CD8-positive, alpha-beta memory T cell (primary cell): Measurements from ENCODE around the gene EXOC4. TPM values are rescaled to one million over a fixed set of nuclear protein-coding genes. Genes with fewer than 3 reads are reported as not detected.

ENCODE experiments used
- CTCF ChIA-PET: fragments of 350-600 bp; sonication (Branson Sonifier 250); formaldehyde crosslinking; loops from one replicate; lab custom pipeline; 2021; ENCODE audit warnings: antibody characterized with exemption; lab: Charles Lee
- POLR2A ChIA-PET: fragments of 350-600 bp; sonication (Branson Sonifier 250); formaldehyde crosslinking; loops from one replicate; lab custom pipeline; 2021; ENCODE audit warnings: antibody characterized with exemption; lab: Charles Lee
- DNase-seq, 5 donors: peaks; one replicate each; pipeline versions ENCODE4 v3.0.0 to v3.0.0-alpha.2; 2020 to 2022; ENCODE audit warnings: mixed read lengths in 1 of 5
- H3K27ac ChIP-seq: one replicate; pipeline ENCODE4 v1.7.0; 2013; ENCODE audit warnings: low read depth, mild to moderate bottlenecking, low read length, moderate library complexity
- H3K27me3 ChIP-seq: 2 replicates; pipeline ENCODE4 v1.7.0; 2013; ENCODE audit warnings: low read length, mild to moderate bottlenecking; ENCODE audit not compliant: insufficient read depth, poor library complexity, severe bottlenecking
- H3K36me3 ChIP-seq: 2 replicates; pipeline ENCODE4 v1.7.0; 2013; ENCODE audit warnings: mild to moderate bottlenecking, low read length, moderate library complexity; ENCODE audit not compliant: insufficient read depth
- H3K4me1 ChIP-seq: 2 replicates; pipeline ENCODE4 v1.7.0; 2013; ENCODE audit warnings: mild to moderate bottlenecking, low read length, moderate library complexity; ENCODE audit not compliant: insufficient read depth
- H3K4me3 ChIP-seq: 2 replicates; pipeline ENCODE4 v1.7.0; 2013; ENCODE audit warnings: mild to moderate bottlenecking, low read length
- H3K9me3 ChIP-seq: 2 replicates; pipeline ENCODE4 v1.7.0; 2013; ENCODE audit warnings: mild to moderate bottlenecking, low read length
- H3K27ac Mint-ChIP-seq, 8 donors: one replicate each; pipeline ENCODE4 v1.8.0; 2020 to 2021; ENCODE audit warnings: mixed read lengths in 8 of 8, mild to moderate bottlenecking in 6 of 8, inconsistent platforms in 3 of 8, moderate library complexity in 3 of 8
- H3K27me3 Mint-ChIP-seq, 2 donors: one replicate each; pipeline ENCODE4 v1.8.0; 2020 to 2021; ENCODE audit warnings: mixed read lengths in 2 of 2, mild to moderate bottlenecking in 1 of 2, moderate library complexity in 1 of 2
- H3K36me3 Mint-ChIP-seq, 3 donors: one replicate each; pipeline ENCODE4 v1.8.0; 2020 to 2021; ENCODE audit warnings: mixed read lengths in 3 of 3, inconsistent platforms in 1 of 3, mild to moderate bottlenecking in 1 of 3
- H3K4me1 Mint-ChIP-seq, 3 donors: one replicate each; pipeline ENCODE4 v1.8.0; 2020 to 2021; ENCODE audit warnings: mixed read lengths in 3 of 3, inconsistent platforms in 1 of 3, mild to moderate bottlenecking in 1 of 3
- H3K4me3 Mint-ChIP-seq, 7 donors: one replicate each; pipeline ENCODE4 v1.8.0; 2020 to 2021; ENCODE audit warnings: mixed read lengths in 7 of 7, mild to moderate bottlenecking in 6 of 7, moderate library complexity in 4 of 7, inconsistent platforms in 2 of 7
- H3K9me3 Mint-ChIP-seq, 5 donors: one replicate each; pipeline ENCODE4 v1.8.0; 2020 to 2022; ENCODE audit warnings: mixed read lengths in 5 of 5, mild to moderate bottlenecking in 3 of 5, moderate library complexity in 2 of 5, inconsistent platforms in 1 of 5
- polyA plus RNA-seq: library from polyadenylated mRNA; unstranded; fragments of 300-500 nt; fragmentation: Illumina TruSeq; gene quantifications from one replicate; pipeline ENCODE4 v1.2.3, GENCODE V29; 2021
- total RNA-seq, 2 experiments: library from RNA; stranded (reverse); gene quantifications; one replicate each; pipeline ENCODE4 v1.2.3, GENCODE V29; 2021

EXOC4 gene
- total and polyA plus RNA-seq, 3 experiments from 2014 or later, result 34.5 to 53.2 (median 50.3) TPM

- Mint-ChIP-seq H3K27ac (no peak overlapping the region), H3K4me3 (no peak overlapping the region), H3K4me1 (peaks cover 20 to 26% (median 25%) of the 10 kb centered on the region in 3 donors), H3K9me3 (no peaks in the 10 kb centered on the region), H3K36me3 (peaks cover 0 to 6% (median 4%) of the 10 kb centered on the region in 3 donors), H3K27me3 (no peaks in the 10 kb centered on the region)
- no peak overlapping the region for H3K27ac ChIP-seq
- no peaks in the 10 kb centered on the region for H3K4me1 ChIP-seq
- H3K27me3 ChIP-seq, result no peaks in the 10 kb centered on the region
- POLR2A ChIA-PET, result no interaction called here
- CTCF ChIA-PET, result no interaction called here
- H3K36me3 ChIP-seq, result no peaks in the 10 kb centered on the region
- H3K4me3 ChIP-seq, result no peak overlapping the region
- DNase-seq, result no peak
- H3K9me3 ChIP-seq, result no peaks in the 10 kb centered on the region
Observed at GRCh38 chr7:133394369-133394768, 141.5 kb downstream of the EXOC4 start.

GRCh38 chr7:133395551-133395950 lies 142.7 kb downstream of the EXOC4 start:
- H3K27me3 ChIP-seq, result no peaks in the 10 kb centered on the region
- H3K27ac Mint-ChIP-seq, result peak overlapping the region in 1 of 8 donors; percentile 11
- no peak overlapping the region for H3K4me3 ChIP-seq
- ChIA-PET POLR2A (no interaction called here), CTCF (no interaction called here)
- no peaks in the 10 kb centered on the region for H3K36me3 ChIP-seq
- no peaks in the 10 kb centered on the region for H3K4me1 ChIP-seq
- no peak overlapping the region for H3K4me3 Mint-ChIP-seq
- no peaks in the 10 kb centered on the region for H3K9me3 Mint-ChIP-seq
- H3K4me1 Mint-ChIP-seq, result peaks cover 15 to 28% (median 25%) of the 10 kb centered on the region in 3 donors
- peaks cover 0 to 4% (median 0%) of the 10 kb centered on the region in 3 donors for H3K36me3 Mint-ChIP-seq
- no peaks in the 10 kb centered on the region for H3K27me3 Mint-ChIP-seq
- no peak for DNase-seq
- no peak overlapping the region for H3K27ac ChIP-seq
- H3K9me3 ChIP-seq, result no peaks in the 10 kb centered on the region

DNA sequence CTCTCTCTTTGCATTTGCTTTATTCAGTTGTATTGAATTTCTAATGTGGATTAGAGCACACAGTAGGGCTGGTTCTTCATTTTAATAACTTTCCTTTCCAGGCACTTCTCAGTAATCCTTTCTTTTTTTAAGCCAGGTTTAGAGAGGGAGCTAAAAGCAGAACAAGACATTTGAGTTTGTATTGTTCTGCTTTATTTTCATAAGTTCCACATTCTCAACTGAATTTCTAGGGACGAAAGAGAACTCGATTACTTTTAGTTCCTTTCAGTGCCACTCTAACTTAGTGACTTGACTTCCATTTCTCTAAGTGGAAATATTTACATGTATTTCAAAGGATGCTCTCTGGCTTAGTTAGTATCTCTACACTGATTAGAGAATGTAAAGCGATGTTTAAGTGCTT lies 145.6 kb downstream of the EXOC4 start:
- H3K27ac ChIP-seq, result no peak overlapping the region
- H3K36me3 ChIP-seq, result no peaks in the 10 kb centered on the region
- H3K9me3 ChIP-seq, result no peaks in the 10 kb centered on the region
- Mint-ChIP-seq H3K9me3 (no peaks in the 10 kb centered on the region), H3K27ac (peak overlapping the region in 1 of 8 donors; percentile 23), H3K36me3 (peaks cover 0 to 4% (median 4%) of the 10 kb centered on the region in 3 donors), H3K4me1 (peaks cover 12 to 26% (median 18%) of the 10 kb centered on the region in 3 donors), H3K4me3 (no peak overlapping the region), H3K27me3 (no peaks in the 10 kb centered on the region)
- DNase-seq, result no peak
- H3K27me3 ChIP-seq, result no peaks in the 10 kb centered on the region
- CTCF ChIA-PET, result no interaction called here
- H3K4me3 ChIP-seq, result no peak overlapping the region
- POLR2A ChIA-PET, result no interaction called here
- H3K4me1 ChIP-seq, result no peaks in the 10 kb centered on the region

DNA sequence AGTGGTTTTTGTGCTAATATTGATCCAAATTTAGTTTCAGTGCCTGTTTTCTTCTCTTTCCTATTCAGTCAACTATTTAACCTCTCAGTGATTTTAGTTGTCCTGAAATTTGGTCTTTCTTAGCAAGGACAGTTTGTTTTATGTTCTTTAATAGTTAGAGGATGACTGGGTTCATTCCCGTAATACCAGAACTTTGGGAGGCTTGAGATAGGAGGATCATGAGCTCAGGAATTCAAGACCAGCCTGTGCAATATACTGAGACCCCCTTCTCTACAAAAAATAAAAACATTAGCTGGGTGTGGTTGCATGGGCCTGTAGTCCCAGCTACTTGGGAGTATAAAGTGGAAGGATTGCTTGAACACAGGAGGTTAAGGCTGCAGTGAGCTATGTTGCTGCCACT lies 148.3 kb downstream of the EXOC4 start:
- no peaks in the 10 kb centered on the region for H3K27me3 Mint-ChIP-seq
- peaks cover 0 to 9% (median 7%) of the 10 kb centered on the region in 3 donors for H3K36me3 Mint-ChIP-seq
- ChIA-PET POLR2A (interaction anchor here (0.6 kb wide), 1 partner anchor 1130 kb away, joined by 3 read pairs; no protein-coding TSS in a partner anchor), CTCF (no interaction called here)
- no peaks in the 10 kb centered on the region for H3K4me1 ChIP-seq
- peaks cover 8 to 17% (median 15%) of the 10 kb centered on the region in 3 donors for H3K4me1 Mint-ChIP-seq
- no peak overlapping the region for H3K27ac ChIP-seq
- H3K36me3 ChIP-seq, result no peaks in the 10 kb centered on the region
- no peak overlapping the region for H3K27ac Mint-ChIP-seq
- no peaks in the 10 kb centered on the region for H3K9me3 ChIP-seq
- no peaks in the 10 kb centered on the region for H3K27me3 ChIP-seq
- H3K4me3 Mint-ChIP-seq, result no peak overlapping the region
- no peak for DNase-seq
- peaks cover 0 to 2% (median 0%) of the 10 kb centered on the region in 5 donors for H3K9me3 Mint-ChIP-seq
- no peak overlapping the region for H3K4me3 ChIP-seq

DNA sequence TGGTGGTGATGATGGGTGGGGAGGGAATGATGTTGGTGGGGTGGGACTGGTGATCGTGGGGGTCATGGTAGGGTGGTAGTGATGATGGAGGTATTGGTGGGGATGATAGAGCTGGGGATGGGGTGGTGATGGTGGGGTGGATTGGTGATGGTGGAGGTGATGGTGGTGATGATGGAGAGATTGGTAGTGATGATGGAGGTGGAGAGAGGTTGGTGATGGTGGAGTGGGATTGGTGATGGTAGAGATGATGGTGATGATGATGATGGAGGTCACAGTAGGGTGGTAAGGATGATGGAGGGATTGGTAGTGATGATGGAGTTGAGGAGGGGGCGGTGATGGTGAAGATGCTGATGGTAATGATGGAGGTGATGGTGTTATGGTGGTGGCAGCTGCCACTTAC lies 155.3 kb downstream of the EXOC4 start:
- ChIA-PET CTCF (no interaction called here), POLR2A (no interaction called here)
- H3K9me3 Mint-ChIP-seq, result peaks cover 0 to 2% (median 0%) of the 10 kb centered on the region in 5 donors
- H3K27ac Mint-ChIP-seq, result no peak overlapping the region
- Histone ChIP-seq H3K4me3 (no peak overlapping the region), H3K4me1 (no peaks in the 10 kb centered on the region), H3K27me3 (no peaks in the 10 kb centered on the region), H3K36me3 (no peaks in the 10 kb centered on the region), H3K9me3 (no peaks in the 10 kb centered on the region), H3K27ac (no peak overlapping the region)
- no peak for DNase-seq
- H3K4me3 Mint-ChIP-seq, result no peak overlapping the region
- H3K36me3 Mint-ChIP-seq, result peaks cover 0 to 11% (median 3%) of the 10 kb centered on the region in 3 donors
- H3K27me3 Mint-ChIP-seq, result peaks cover 0 to 1% of the 10 kb centered on the region in 2 donors
- peaks cover 17 to 29% (median 25%) of the 10 kb centered on the region in 3 donors for H3K4me1 Mint-ChIP-seq

GRCh38 chr7:133409421-133409820 lies 156.5 kb downstream of the EXOC4 start:
- H3K36me3 Mint-ChIP-seq, result peaks cover 0 to 8% (median under 1%) of the 10 kb centered on the region in 3 donors
- DNase-seq, result no peak
- CTCF ChIA-PET, result no interaction called here
- POLR2A ChIA-PET, result no interaction called here
- Histone ChIP-seq H3K27me3 (no peaks in the 10 kb centered on the region), H3K27ac (no peak overlapping the region), H3K9me3 (no peaks in the 10 kb centered on the region), H3K4me1 (no peaks in the 10 kb centered on the region), H3K36me3 (no peaks in the 10 kb centered on the region), H3K4me3 (no peak overlapping the region)
- H3K4me3 Mint-ChIP-seq, result no peak overlapping the region
- H3K27ac Mint-ChIP-seq, result no peak overlapping the region
- H3K9me3 Mint-ChIP-seq, result no peaks in the 10 kb centered on the region
- peaks cover 0 to 1% of the 10 kb centered on the region in 2 donors for H3K27me3 Mint-ChIP-seq
- peaks cover 16 to 29% (median 25%) of the 10 kb centered on the region in 3 donors for H3K4me1 Mint-ChIP-seq

DNA sequence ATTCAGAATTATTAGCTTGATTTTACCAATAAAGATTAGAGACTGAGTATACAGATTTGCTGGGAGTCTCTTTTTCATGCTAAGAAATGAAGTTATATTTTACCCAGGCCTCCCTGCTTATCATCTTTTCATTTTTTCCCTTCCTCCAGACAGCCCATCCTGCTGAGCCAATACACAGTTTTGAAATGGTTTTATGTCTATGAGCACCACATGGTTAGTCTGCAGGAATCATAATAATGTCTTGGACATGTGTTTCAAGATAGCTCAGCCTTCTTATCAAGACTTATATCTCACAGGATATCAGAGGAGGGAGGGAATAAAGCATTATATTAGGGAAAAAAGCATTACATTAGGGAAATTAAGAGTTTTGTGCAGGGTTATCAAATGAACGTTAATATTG lies 157.1 kb downstream of the EXOC4 start:
- H3K4me3 Mint-ChIP-seq, result no peak overlapping the region
- peaks cover 16 to 29% (median 25%) of the 10 kb centered on the region in 3 donors for H3K4me1 Mint-ChIP-seq
- no peak overlapping the region for H3K27ac ChIP-seq
- peaks cover 0 to 7% (median 0%) of the 10 kb centered on the region in 3 donors for H3K36me3 Mint-ChIP-seq
- no peaks in the 10 kb centered on the region for H3K4me1 ChIP-seq
- ChIA-PET CTCF (no interaction called here), POLR2A (no interaction called here)
- no peak overlapping the region for H3K4me3 ChIP-seq
- no peaks in the 10 kb centered on the region for H3K36me3 ChIP-seq
- no peak overlapping the region for H3K27ac Mint-ChIP-seq
- H3K9me3 Mint-ChIP-seq, result no peaks in the 10 kb centered on the region
- no peaks in the 10 kb centered on the region for H3K9me3 ChIP-seq
- no peak for DNase-seq
- H3K27me3 ChIP-seq, result no peaks in the 10 kb centered on the region
- H3K27me3 Mint-ChIP-seq, result peaks cover 0 to 1% of the 10 kb centered on the region in 2 donors

DNA sequence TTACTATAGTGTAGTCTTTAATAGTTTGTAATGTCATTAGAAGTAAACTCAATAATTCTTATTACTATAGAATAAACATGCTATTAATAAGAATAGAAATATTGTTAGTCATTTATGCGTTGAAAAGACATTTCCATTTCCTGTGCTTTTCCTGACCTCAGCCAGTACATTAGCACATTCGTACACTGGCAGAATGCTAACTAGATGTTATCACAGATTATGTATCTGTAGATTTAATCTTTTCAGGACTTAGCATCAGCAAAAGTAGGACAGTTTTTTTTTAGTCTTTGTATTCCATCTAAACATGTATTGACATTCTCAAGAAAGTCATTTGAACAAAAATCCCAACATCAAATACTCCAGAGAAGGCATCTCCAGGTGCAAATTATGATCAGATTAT lies 158.5 kb downstream of the EXOC4 start:
- Mint-ChIP-seq H3K4me1 (peaks cover 16 to 26% (median 25%) of the 10 kb centered on the region in 3 donors), H3K27ac (no peak overlapping the region)
- POLR2A ChIA-PET, result no interaction called here

More for the DNA sequence above, 158.5 kb downstream of the EXOC4 start:
- no peak overlapping the region for H3K4me3 ChIP-seq
- Mint-ChIP-seq H3K4me3 (no peak overlapping the region), H3K36me3 (peaks cover 0 to 6% (median 4%) of the 10 kb centered on the region in 3 donors), H3K9me3 (no peaks in the 10 kb centered on the region), H3K27me3 (peaks cover 0 to 1% of the 10 kb centered on the region in 2 donors)
- no peak for DNase-seq
- H3K9me3 ChIP-seq, result no peaks in the 10 kb centered on the region
- CTCF ChIA-PET, result no interaction called here
- no peaks in the 10 kb centered on the region for H3K27me3 ChIP-seq
- no peaks in the 10 kb centered on the region for H3K36me3 ChIP-seq
- no peak overlapping the region for H3K27ac ChIP-seq
- no peaks in the 10 kb centered on the region for H3K4me1 ChIP-seq
